D721Med (cell line): ENCODE measurements around the gene ZSWIM3.
"Not testable (repeated sequence)": the region's sequence is repeated elsewhere in the genome, so short reads cannot be mapped to it uniquely, and the experiment has no call there.

Experiments used
- DNase-seq: peaks from one replicate; pipeline ENCODE4 v3.0.0; 2011; ENCODE audit warnings: low spot score; ENCODE audit not compliant: insufficient read length
- FAIRE-seq: peaks from 2 replicates; lab custom pipeline; 2011; peaks lifted over from hg19 to GRCh38; lab: Jason Lieb, UNC
- TF ChIP-seq, protein P1 (sequence below): IDR thresholded peaks from 2 replicates; pipeline ENCODE4 v1.5.1; 2012; ENCODE audit warnings: mild to moderate bottlenecking, control low read depth; ENCODE audit not compliant: insufficient read depth; ENCODE audit errors: missing control alignments

The ZSWIM3 gene

DNA sequence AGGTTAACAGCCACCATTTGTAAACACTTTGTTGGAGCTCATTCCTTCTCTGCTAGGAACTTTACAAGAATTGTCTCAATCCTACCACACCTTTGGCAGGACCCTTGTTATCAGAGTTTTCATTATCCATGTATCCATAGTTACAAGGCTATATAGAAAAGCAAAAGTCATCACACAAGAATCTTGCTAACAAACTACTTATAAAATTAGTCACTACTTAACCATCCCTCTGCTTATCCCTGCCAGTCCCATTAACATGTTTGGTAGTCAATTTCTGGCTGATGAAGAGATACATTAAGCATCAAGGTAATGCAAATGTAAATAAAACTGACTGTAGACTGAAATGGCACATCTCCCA lies 10.4 kb downstream of the ZSWIM3 start:
- TF ChIP-seq, protein P1, sequence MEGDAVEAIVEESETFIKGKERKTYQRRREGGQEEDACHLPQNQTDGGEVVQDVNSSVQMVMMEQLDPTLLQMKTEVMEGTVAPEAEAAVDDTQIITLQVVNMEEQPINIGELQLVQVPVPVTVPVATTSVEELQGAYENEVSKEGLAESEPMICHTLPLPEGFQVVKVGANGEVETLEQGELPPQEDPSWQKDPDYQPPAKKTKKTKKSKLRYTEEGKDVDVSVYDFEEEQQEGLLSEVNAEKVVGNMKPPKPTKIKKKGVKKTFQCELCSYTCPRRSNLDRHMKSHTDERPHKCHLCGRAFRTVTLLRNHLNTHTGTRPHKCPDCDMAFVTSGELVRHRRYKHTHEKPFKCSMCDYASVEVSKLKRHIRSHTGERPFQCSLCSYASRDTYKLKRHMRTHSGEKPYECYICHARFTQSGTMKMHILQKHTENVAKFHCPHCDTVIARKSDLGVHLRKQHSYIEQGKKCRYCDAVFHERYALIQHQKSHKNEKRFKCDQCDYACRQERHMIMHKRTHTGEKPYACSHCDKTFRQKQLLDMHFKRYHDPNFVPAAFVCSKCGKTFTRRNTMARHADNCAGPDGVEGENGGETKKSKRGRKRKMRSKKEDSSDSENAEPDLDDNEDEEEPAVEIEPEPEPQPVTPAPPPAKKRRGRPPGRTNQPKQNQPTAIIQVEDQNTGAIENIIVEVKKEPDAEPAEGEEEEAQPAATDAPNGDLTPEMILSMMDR, result no peak
- no peak for FAIRE-seq
- no peak for DNase-seq

DNA sequence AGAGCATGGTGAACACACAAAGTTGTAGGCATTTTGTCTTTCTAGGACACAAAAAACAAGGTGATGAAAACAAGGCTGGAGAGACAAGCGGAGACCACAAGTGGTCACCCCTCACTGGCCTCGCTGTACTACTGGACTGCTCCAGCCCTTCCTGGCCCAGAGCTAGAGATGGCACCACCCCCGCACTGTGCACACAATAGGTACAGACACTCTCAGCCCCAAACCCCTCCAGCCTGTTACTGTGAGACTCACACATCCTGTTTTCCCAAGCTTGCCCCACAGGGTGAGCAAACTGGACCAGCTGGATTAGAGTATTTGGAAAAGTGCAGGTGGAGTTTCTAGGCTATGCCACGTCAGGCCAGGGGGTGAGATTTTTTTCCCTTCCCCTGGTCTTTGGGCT lies 15.2 kb downstream of the ZSWIM3 start:
- TF ChIP-seq, protein P1, result no peak
- no peak for DNase-seq
- no peak for FAIRE-seq

DNA sequence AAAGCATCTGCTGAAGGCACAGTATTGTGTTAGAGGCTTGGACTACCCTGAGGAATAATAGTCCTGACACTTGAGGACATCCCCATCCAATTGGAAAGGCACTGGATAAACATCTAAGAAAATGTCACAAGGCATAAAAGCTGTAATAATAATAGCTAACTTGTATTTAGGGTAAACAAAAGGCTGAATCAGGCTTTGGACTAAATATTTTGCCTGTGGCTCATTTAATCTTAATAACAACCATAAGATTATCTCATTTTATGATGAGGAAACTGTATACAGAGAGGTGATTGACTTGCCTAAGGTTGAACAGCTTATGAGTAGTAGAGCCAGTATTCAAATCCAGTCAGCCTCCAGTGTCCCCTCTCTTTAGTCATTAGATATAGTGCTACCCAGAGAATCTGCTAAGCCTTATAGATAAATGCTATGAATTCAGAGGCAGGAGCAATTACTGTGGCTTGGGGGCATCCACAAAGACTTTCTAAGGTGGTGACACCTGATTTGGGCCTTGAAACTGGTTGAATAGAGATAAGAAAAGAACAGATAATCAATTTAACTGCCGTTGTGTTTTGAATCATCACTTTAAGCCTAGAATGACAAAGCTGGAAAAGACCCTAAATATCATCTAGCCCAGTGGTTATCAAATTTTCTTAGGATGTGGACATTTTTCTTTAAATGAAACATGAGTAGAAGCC lies 16.1 kb downstream of the ZSWIM3 start:
- TF ChIP-seq, protein P1, result no peak
- DNase-seq (no peak), FAIRE-seq (no peak)

DNA sequence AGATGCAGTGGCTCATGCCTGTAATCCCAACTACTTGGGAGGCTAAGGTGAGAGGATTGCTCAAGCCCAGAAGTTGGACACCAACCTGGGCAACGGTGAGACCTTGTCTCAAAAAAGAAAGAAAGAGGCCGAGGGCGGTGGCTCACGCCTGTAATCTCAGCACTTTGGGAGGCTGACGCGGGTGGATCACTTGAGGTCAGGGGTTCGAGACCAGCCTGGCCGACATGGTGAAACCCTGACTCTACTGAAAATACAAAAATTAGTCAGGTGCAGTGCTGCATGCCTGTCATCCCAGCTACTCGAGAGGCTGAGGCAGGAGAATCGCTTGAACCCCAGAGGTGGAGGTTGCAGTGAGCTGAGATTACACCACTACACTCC lies 16.7 kb downstream of the ZSWIM3 start:
- FAIRE-seq, result not testable (repeated sequence)

DNA sequence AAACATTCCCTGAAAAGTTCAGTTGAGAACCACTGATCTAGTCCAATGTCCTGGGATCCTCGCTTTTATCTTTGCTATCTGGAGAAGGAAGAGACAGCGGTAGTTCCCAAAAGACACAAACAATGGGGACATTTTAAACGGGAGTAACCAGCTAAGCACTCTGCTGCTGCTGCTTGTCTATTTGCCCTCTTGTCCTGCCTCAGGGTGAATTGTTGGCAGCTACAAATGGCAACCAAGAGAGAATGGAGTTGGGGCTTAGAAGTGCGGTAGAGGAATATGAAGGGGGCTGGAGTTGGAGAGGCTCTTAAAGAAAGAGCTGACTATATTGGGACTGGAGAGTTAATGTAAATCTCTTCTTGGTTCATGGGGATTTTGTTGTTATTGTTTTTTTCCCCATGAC lies 17.2 kb downstream of the ZSWIM3 start:
- DNase-seq, result no peak
- no peak for FAIRE-seq
- TF ChIP-seq, protein P1, result no peak

More for the DNA sequence above, 16.7 kb downstream of the ZSWIM3 start:
- not testable (repeated sequence) for DNase-seq

GRCh38 chr20:45878076-45878761 lies 20.8 kb downstream of the ZSWIM3 start:
- TF ChIP-seq, protein P1, result no peak
- DNase-seq (no peak), FAIRE-seq (no peak)

DNA sequence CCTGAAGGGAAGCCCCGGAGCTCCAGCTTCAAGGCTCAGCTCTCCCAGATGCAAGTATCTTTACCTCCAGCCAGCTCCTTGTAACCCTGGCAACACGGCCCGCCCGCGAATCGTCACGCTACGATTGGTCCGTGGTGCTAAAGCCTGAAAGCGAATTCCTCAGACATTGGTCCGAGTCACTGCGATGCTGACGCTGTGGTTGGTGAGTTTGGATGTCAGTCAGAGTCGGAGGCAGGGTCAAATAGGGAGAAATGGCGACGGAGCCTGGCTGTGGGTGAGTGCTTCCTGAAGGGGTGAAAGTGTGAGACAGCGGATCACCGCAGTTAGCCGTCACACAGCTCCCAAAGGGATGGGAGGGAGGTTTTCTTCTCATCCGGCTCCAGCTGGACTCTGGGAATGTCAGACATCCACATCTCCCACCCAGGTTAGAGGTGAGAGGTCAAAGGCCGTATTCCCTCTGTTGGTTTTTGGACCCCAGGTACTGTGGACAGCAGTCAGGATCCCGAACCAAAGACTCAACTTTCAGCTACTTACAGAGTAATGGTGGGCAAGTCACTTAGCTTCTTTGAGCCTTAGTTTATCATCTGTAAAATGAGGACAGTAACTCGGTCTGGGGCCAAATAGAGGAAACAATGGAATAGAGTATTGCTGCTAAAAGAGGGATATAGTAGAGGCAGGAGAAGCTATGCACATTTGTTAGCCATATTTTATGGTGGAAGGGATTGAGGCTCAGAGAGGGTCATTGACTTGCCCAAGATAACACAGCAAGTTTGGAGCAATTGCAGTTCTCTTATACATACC lies 23.8 kb downstream of the ZSWIM3 start, which contains the start of gene ZSWIM1:
ZSWIM1 (plus strand) TSS at position 240 of the 801 bp plus-strand sequence. CDS start 1,366 bp downstream, outside the sequence.
- FAIRE-seq (peak; percentile 73), DNase-seq (peak; percentile 96)
- TF ChIP-seq, protein P1, result no peak
